HUES64 (cell line): ENCODE measurements around the gene TNIK.

Experiments used
- H3K27ac ChIP-seq: 2 replicates; pipeline ENCODE4 v1.7.0; 2013; ENCODE audit warnings: low read depth, low read length, inconsistent platforms
- H3K27me3 ChIP-seq: 2 replicates; pipeline ENCODE4 v1.6.1; 2013; ENCODE audit warnings: mild to moderate bottlenecking, low read length; ENCODE audit not compliant: insufficient read depth
- H3K36me3 ChIP-seq: 2 replicates; pipeline ENCODE4 v1.6.1; 2013; ENCODE audit warnings: mild to moderate bottlenecking, low read length; ENCODE audit not compliant: insufficient read depth
- H3K4me1 ChIP-seq: 2 replicates; pipeline ENCODE4 v1.6.1; 2013; ENCODE audit warnings: mild to moderate bottlenecking, low read length, moderate library complexity; ENCODE audit not compliant: insufficient read depth
- H3K4me3 ChIP-seq: 2 replicates; pipeline ENCODE4 v1.5.1; 2013; ENCODE audit warnings: mild to moderate bottlenecking, low read length, moderate library complexity
- H3K9ac ChIP-seq: 2 replicates; pipeline ENCODE4 v1.6.1; 2013; ENCODE audit warnings: mild to moderate bottlenecking, low read depth, low read length
- H3K9me3 ChIP-seq: 2 replicates; pipeline ENCODE4 v1.6.1; 2013; ENCODE audit warnings: low read depth, low read length; ENCODE audit not compliant: insufficient read depth
- WGBS: fragments of 150-250, 120-280 bp; methylation state at CpG from one replicate; pipeline ENCODE4 v1.1.7; 2013; ENCODE audit warnings: missing lambda C conversion rate; 5-methylcytosine and 5-hydroxymethylcytosine counted together

Gene TNIK

DNA sequence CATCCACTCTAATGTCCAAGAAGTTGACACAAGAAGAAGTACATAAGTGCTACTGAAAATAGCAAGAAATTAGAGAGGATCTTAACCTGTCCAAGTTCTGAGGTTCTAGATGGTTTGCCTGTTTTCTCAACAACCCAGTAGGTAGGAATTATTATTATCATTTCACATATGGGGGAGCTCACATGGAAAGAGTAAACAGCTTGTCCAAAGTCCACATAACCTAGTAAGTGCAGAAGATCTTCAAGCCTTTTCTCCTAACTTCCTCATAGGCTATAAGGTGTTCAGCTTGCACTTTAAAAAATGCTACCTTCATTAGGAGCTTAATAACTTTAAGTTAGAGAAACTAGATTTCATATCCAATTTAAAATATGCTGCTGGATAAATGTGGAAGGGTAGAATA is 436.6 kb downstream of the TNIK start:
- Histone ChIP-seq H3K9me3 (no peaks in the 10 kb centered on the region), H3K27ac (no peak overlapping the region), H3K4me1 (no peaks in the 10 kb centered on the region), H3K9ac (no peak overlapping the region), H3K27me3 (peaks cover 12% of the 10 kb centered on the region), H3K36me3 (no peaks in the 10 kb centered on the region), H3K4me3 (no peak overlapping the region)

DNA sequence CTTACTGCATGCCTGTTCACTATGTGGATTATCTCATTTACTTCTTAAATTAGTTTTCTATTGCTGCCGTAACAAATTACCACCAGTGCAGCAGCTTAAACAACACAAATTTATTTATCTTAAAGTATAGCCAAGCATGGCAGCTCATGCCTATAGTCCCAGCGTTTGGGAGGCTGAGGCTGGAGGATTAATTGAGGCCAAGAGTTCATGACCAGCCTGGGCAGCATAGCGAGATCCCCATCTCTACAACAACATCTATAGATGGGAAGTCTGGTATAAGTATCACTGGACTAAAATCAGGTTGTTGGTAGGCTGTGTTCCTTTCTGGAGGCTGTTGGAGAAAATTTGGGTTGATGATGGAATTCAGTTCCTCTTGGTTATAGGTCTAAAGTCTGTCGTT is 438.8 kb downstream of the TNIK start:
- Histone ChIP-seq H3K27ac (no peak overlapping the region), H3K4me1 (no peaks in the 10 kb centered on the region), H3K36me3 (no peaks in the 10 kb centered on the region), H3K4me3 (no peak overlapping the region), H3K9me3 (no peaks in the 10 kb centered on the region), H3K9ac (no peak overlapping the region), H3K27me3 (no peaks in the 10 kb centered on the region)
- 89% methylated on average over 2 of the region's 4 CpGs for WGBS

DNA sequence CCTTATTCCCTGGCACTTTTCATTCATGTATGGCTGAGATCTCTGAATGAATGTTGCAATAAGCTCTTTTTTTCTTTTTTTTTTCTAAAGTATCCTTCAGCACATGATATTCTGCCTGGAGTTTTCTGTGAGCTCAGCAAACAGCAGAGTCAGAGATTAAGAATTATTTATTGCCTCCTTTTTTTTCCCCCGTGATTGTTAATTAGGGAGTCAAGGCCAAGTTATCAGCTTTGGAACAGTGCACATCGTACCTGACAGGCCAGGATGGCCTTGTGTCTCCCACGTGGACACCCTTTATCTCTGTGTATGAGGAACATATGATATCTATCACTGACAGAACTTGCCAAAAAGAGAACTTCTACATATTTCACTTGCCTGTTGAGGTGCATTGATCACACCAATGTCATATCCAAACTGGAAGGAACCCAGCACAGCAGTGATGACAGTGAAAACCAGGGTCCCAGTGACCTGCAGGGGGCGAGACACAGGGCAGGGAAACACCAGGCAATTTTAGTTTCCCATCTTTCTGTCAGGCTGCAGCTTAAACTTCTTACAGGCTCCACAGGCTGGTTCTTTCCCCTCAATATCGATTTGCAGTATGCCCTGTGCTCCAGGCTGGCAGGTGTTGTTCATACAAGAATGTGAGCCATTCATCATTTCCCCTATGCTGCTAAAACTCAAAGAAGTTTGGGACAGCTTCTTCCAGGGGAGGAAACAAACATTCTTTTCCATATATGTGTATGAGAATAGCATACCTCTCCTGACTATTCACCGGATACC is 441.9 kb downstream of the TNIK start:
- H3K4me1 ChIP-seq, result no peaks in the 10 kb centered on the region
- no peaks in the 10 kb centered on the region for H3K9me3 ChIP-seq
- H3K4me3 ChIP-seq, result no peak overlapping the region
- no peak overlapping the region for H3K9ac ChIP-seq
- WGBS, result 78% methylated on average over 5 of the region's 6 CpGs
- no peaks in the 10 kb centered on the region for H3K27me3 ChIP-seq
- no peaks in the 10 kb centered on the region for H3K36me3 ChIP-seq
- H3K27ac ChIP-seq, result no peak overlapping the region

GRCh38 chr3:171013822-171014748 is 446.1 kb downstream of the TNIK start:
- Histone ChIP-seq H3K4me3 (no peak overlapping the region), H3K27me3 (no peaks in the 10 kb centered on the region), H3K36me3 (no peaks in the 10 kb centered on the region), H3K9me3 (no peaks in the 10 kb centered on the region), H3K4me1 (no peaks in the 10 kb centered on the region), H3K9ac (no peak overlapping the region), H3K27ac (no peak overlapping the region)
- WGBS, result 96% methylated on average over 4 of the region's 5 CpGs

GRCh38 chr3:171011873-171012336 is 448.3 kb downstream of the TNIK start:
- Histone ChIP-seq H3K36me3 (no peaks in the 10 kb centered on the region), H3K4me3 (no peak overlapping the region), H3K4me1 (no peaks in the 10 kb centered on the region), H3K27me3 (no peaks in the 10 kb centered on the region), H3K9ac (no peak overlapping the region), H3K27ac (no peak overlapping the region), H3K9me3 (no peaks in the 10 kb centered on the region)
- WGBS, result no CpG with 5 or more reads among the region's 4 CpGs
